Liver (tissue), 9 donors: ENCODE data around the gene HOMEZ. TPM values are rescaled to one million over a fixed set of nuclear protein-coding genes. Genes with fewer than 3 reads are reported as not detected.

Experiments
- DNase-seq: peaks from one replicate; pipeline ENCODE4 v3.0.0-alpha.2; 2017; ENCODE audit warnings: low spot score
- H3K27ac ChIP-seq, 2 donors: one replicate each; pipeline ENCODE4 v1.7.0; 2013; ENCODE audit warnings: inconsistent platforms in 2 of 2, low read length in 2 of 2, control low read depth in 1 of 2, low read depth in 1 of 2, mild to moderate bottlenecking in 1 of 2
- H3K27me3 ChIP-seq, 4 donors: one replicate each; pipeline versions ENCODE4 v1.6.1 to v1.7.0; 2013; ENCODE audit warnings: low read length in 3 of 4, inconsistent platforms in 1 of 4, mild to moderate bottlenecking in 1 of 4, moderate library complexity in 1 of 4; ENCODE audit not compliant: control insufficient read depth in 4 of 4, insufficient read depth in 4 of 4
- H3K36me3 ChIP-seq, 4 donors: one replicate each; pipeline versions ENCODE4 v1.6.1 to v1.7.0; 2013; ENCODE audit warnings: low read length in 3 of 4, mild to moderate bottlenecking in 3 of 4, low read depth in 1 of 4, moderate library complexity in 1 of 4; ENCODE audit not compliant: control insufficient read depth in 4 of 4, insufficient read depth in 3 of 4
- H3K4me1 ChIP-seq, 4 donors: one replicate each; pipeline versions ENCODE4 v1.6.1 to v1.7.0; 2013; ENCODE audit warnings: low read length in 3 of 4, mild to moderate bottlenecking in 3 of 4, moderate library complexity in 1 of 4; ENCODE audit not compliant: control insufficient read depth in 4 of 4, insufficient read depth in 4 of 4
- H3K4me3 ChIP-seq, 3 donors: one replicate each; pipeline versions ENCODE4 v1.6.1 to v1.7.0; 2013; ENCODE audit warnings: low read length in 3 of 3, control low read depth in 1 of 3, low read depth in 1 of 3, mild to moderate bottlenecking in 1 of 3
- H3K9ac ChIP-seq, 2 donors: one replicate each; pipeline ENCODE4 v1.7.0; 2013; ENCODE audit warnings: low read length in 2 of 2, mild to moderate bottlenecking in 2 of 2, moderate library complexity in 2 of 2, control low read depth in 1 of 2, low read depth in 1 of 2
- H3K9me3 ChIP-seq, 4 donors: one replicate each; pipeline versions ENCODE4 v1.6.1 to v1.7.0; 2013; ENCODE audit warnings: low read length in 3 of 4; ENCODE audit not compliant: control insufficient read depth in 4 of 4
- FOXA1 ChIP-seq: IDR thresholded peaks from 2 replicates; pipeline ENCODE4 v1.6.1; 2016; ENCODE audit warnings: antibody characterized with exemption
- FOXA2 ChIP-seq: IDR thresholded peaks from 2 replicates; pipeline ENCODE4 v1.6.1; 2016; ENCODE audit warnings: antibody characterized with exemption
- GABPA ChIP-seq, 2 donors: IDR thresholded peaks in 1 of 2; conservative IDR thresholded peaks in 1 of 2; 2 replicates each; pipeline ENCODE4 v1.6.1; 2016; ENCODE audit warnings: antibody characterized with exemption in 2 of 2, mild to moderate bottlenecking in 1 of 2, moderate library complexity in 1 of 2
- HNF4A ChIP-seq, 2 donors: conservative IDR thresholded peaks; 2 replicates each; pipeline ENCODE4 v1.6.1; 2016; ENCODE audit warnings: antibody characterized with exemption in 2 of 2, mild to moderate bottlenecking in 2 of 2
- HNF4G ChIP-seq: IDR thresholded peaks from 2 replicates; pipeline ENCODE4 v1.6.1; 2016; ENCODE audit warnings: antibody characterized with exemption
- JUND ChIP-seq, 2 donors: IDR thresholded peaks; 2 replicates each; pipeline ENCODE4 v1.6.1; 2016; ENCODE audit warnings: antibody characterized with exemption in 2 of 2
- MAX ChIP-seq: IDR thresholded peaks from 2 replicates; pipeline ENCODE4 v1.6.1; 2016; ENCODE audit warnings: antibody characterized with exemption
- NR2F2 ChIP-seq: IDR thresholded peaks from 2 replicates; pipeline ENCODE4 v1.6.1; 2016; ENCODE audit warnings: antibody characterized with exemption
- RXRA ChIP-seq, 2 donors: IDR thresholded peaks; 2 replicates each; pipeline ENCODE4 v1.6.1; 2017 to 2018; ENCODE audit warnings: antibody characterized with exemption in 2 of 2, mild to moderate bottlenecking in 1 of 2
- SP1 ChIP-seq: IDR thresholded peaks from 2 replicates; pipeline ENCODE4 v1.6.1; 2018; ENCODE audit warnings: antibody characterized with exemption, mild to moderate bottlenecking
- TAF1 ChIP-seq: conservative IDR thresholded peaks from 2 replicates; pipeline ENCODE4 v1.6.1; 2016; ENCODE audit warnings: antibody characterized with exemption, mild to moderate bottlenecking
- YY1 ChIP-seq: IDR thresholded peaks from 2 replicates; pipeline ENCODE4 v1.6.1; 2016; ENCODE audit warnings: antibody characterized with exemption, mild to moderate bottlenecking
- ZBTB33 ChIP-seq: IDR thresholded peaks from 2 replicates; pipeline ENCODE4 v1.6.1; 2016; ENCODE audit warnings: antibody characterized with exemption
- WGBS: extraction: QIAGEN DNeasy Blood & Tissue Kit; methylation state at CpG from one replicate; pipeline ENCODE4 v1.1.7; 2013; 5-methylcytosine and 5-hydroxymethylcytosine counted together
- polyA plus RNA-seq, 2 donors: library from polyadenylated mRNA; stranded (reverse) in 1 of 2; unstranded in 1 of 2; fragments of 200-250 nt in 1 of 2; fragments of >200 nt in 1 of 2; fragmentation: Nextera tagmentation in 1 of 2; extraction: Ambion mirVana in 1 of 2; gene quantifications; one replicate each; pipeline versions ENCODE4 v1.2.1 to v1.2.3, GENCODE V29; 2013 to 2015
- total RNA-seq, 2 donors: library from RNA; depleted of rRNA; stranded (reverse); fragments of >200 nt; gene quantifications; one replicate each; pipeline ENCODE4 v1.2.3, GENCODE V29; 2014
- TF ChIP-seq, protein P1 (sequence below): IDR thresholded peaks from 2 replicates; pipeline ENCODE4 v1.6.1; 2016; ENCODE audit warnings: antibody characterized with exemption
- TF ChIP-seq, protein P2 (sequence below): fragments of 150-350 bp; IDR thresholded peaks from 2 replicates; pipeline ENCODE4 v1.5.1; 2017; ENCODE audit warnings: improper control_type of control experiment, low read depth, low read length; ENCODE audit not compliant: missing input control
- donor health status: healthy.
- donor health status: healthy.
- donor health status: healthy.
- donor health status: healthy.
- donor health status: healthy.

The HOMEZ gene
- total and polyA plus RNA-seq, 4 donors, result 2.8 to 3.5 (median 3.3) TPM

DNA sequence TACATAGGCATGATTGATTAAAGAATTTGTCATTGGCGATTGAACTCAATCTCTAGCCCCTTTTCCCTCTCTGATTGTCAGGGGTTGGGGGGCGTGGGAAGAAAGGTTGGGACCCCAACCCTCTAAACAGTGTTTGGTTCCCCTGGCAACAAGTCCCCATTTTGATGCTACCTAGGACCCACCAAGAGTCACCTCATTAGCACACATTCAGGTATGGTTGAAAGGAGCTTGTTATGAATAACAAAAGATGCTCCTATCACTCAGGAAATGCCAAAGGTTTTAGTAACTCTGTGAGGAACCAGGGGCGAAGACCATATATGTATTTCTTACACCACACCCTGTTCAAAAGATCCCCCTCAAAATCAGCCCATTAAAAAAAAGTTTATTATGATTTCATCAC, 33.9 kb downstream of the HOMEZ start:
- H3K4me3 ChIP-seq, result no peak overlapping the region
- 74% methylated on average over 3 of the region's 3 CpGs for WGBS
- DNase-seq, result no peak
- H3K27ac ChIP-seq, result no peak overlapping the region
- H3K27me3 ChIP-seq, result no peaks in the 10 kb centered on the region
- peaks cover 0 to 13% (median under 1%) of the 10 kb centered on the region in 4 donors for H3K4me1 ChIP-seq
- no peak overlapping the region for H3K9ac ChIP-seq
- H3K36me3 ChIP-seq, result no peaks in the 10 kb centered on the region
- H3K9me3 ChIP-seq, result no peaks in the 10 kb centered on the region
- no peak for TF ChIP-seq SP1
- no peak for TF ChIP-seq HNF4A (conservative IDR thresholded peaks at IDR 0.05)
- no peak for TF ChIP-seq RXRA (IDR thresholded peaks at IDR 0.05)
- TF ChIP-seq YY1, result no peak
- TF ChIP-seq NR2F2, result no peak
- TF ChIP-seq JUND (IDR thresholded peaks at IDR 0.05), result no peak
- TF ChIP-seq GABPA (IDR thresholded peaks at IDR 0.05 in 1 of 2, conservative IDR thresholded peaks at IDR 0.05 in 1 of 2), result no peak
- TF ChIP-seq FOXA2, result no peak

DNA sequence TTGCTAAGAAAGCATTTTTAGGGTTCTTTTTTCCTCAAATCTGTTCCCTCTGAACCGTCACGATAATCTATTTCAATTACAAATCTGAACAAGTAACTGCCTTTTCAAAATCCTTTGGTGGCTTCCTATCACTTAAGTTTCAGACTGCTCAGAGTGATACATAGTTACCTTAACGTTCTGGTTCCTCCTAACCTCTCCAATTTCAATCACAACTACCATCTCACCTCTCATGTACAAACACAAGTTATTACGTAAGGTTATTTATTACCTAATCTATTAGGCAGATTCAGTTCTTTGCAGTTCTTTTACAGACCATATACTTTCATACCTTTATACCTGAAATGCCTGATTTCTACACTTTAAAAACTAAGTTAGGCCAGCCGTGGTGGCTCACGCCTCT, 36.1 kb downstream of the HOMEZ start:
- TF ChIP-seq SP1 (no peak), RXRA (IDR thresholded peaks at IDR 0.05) (peak in 1 of 2 donors; percentile 22)
- WGBS, result 60% methylated on average over 6 of the region's 6 CpGs
- H3K9ac ChIP-seq, result no peak overlapping the region
- no peak overlapping the region for H3K4me3 ChIP-seq
- H3K27me3 ChIP-seq, result no peaks in the 10 kb centered on the region
- H3K36me3 ChIP-seq, result no peaks in the 10 kb centered on the region
- H3K9me3 ChIP-seq, result no peaks in the 10 kb centered on the region
- DNase-seq, result no peak
- peaks cover 1 to 27% (median 6%) of the 10 kb centered on the region in 4 donors for H3K4me1 ChIP-seq
- no peak overlapping the region for H3K27ac ChIP-seq

DNA sequence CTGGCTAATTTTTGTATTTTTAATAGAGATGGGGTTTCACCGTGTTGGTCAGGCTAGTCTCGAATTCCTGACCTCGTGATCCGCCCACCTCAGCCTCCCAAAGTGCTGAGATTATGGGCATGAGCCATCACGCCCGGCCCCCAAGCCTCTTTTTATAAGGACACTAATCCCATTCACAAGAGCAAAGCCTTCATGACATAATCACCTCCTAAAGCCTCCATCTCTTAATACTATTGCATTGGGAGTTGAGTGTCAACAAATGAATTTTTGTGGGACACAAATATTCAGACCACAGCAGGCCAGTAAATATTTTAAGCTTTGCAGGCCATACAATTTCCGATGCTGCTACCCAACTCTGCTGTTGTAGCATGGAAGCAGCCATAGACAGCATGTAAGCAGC, 37.3 kb downstream of the HOMEZ start:
- no peak overlapping the region for H3K4me3 ChIP-seq
- no peaks in the 10 kb centered on the region for H3K36me3 ChIP-seq
- no peak overlapping the region for H3K9ac ChIP-seq
- no peaks in the 10 kb centered on the region for H3K9me3 ChIP-seq
- DNase-seq, result no peak
- H3K27ac ChIP-seq, result no peak overlapping the region
- WGBS, result 96% methylated on average over 7 of the region's 7 CpGs
- TF ChIP-seq HNF4A (conservative IDR thresholded peaks at IDR 0.05) (no peak), FOXA2 (no peak)
- TF ChIP-seq, protein P1, sequence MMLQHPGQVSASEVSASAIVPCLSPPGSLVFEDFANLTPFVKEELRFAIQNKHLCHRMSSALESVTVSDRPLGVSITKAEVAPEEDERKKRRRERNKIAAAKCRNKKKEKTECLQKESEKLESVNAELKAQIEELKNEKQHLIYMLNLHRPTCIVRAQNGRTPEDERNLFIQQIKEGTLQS, result no peak
- H3K27me3 ChIP-seq, result no peaks in the 10 kb centered on the region
- H3K4me1 ChIP-seq, result peaks cover 1 to 32% (median 7%) of the 10 kb centered on the region in 4 donors

- Histone ChIP-seq H3K4me1 (peaks cover 3 to 28% (median 7%) of the 10 kb centered on the region in 4 donors), H3K27ac (no peak overlapping the region), H3K9me3 (no peaks in the 10 kb centered on the region), H3K4me3 (no peak overlapping the region), H3K36me3 (no peaks in the 10 kb centered on the region), H3K27me3 (no peaks in the 10 kb centered on the region), H3K9ac (no peak overlapping the region)
- no peak for DNase-seq
- TF ChIP-seq HNF4G (no peak), RXRA (IDR thresholded peaks at IDR 0.05) (peak in 1 of 2 donors; percentile 45), TAF1 (no peak), FOXA1 (peak; percentile 76), NR2F2 (no peak), JUND (IDR thresholded peaks at IDR 0.05) (no peak), SP1 (peak; percentile 24), YY1 (peak; percentile 33), ZBTB33 (no peak), MAX (peak; percentile 37), GABPA (IDR thresholded peaks at IDR 0.05 in 1 of 2, conservative IDR thresholded peaks at IDR 0.05 in 1 of 2) (no peak), HNF4A (conservative IDR thresholded peaks at IDR 0.05) (peak; percentile 16 to 46), FOXA2 (peak; percentile 89)
- TF ChIP-seq, protein P1, result no peak
- TF ChIP-seq, protein P2, sequence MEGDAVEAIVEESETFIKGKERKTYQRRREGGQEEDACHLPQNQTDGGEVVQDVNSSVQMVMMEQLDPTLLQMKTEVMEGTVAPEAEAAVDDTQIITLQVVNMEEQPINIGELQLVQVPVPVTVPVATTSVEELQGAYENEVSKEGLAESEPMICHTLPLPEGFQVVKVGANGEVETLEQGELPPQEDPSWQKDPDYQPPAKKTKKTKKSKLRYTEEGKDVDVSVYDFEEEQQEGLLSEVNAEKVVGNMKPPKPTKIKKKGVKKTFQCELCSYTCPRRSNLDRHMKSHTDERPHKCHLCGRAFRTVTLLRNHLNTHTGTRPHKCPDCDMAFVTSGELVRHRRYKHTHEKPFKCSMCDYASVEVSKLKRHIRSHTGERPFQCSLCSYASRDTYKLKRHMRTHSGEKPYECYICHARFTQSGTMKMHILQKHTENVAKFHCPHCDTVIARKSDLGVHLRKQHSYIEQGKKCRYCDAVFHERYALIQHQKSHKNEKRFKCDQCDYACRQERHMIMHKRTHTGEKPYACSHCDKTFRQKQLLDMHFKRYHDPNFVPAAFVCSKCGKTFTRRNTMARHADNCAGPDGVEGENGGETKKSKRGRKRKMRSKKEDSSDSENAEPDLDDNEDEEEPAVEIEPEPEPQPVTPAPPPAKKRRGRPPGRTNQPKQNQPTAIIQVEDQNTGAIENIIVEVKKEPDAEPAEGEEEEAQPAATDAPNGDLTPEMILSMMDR, result no peak
Measured at GRCh38 chr14:23245282-23245681, 40.6 kb downstream of the HOMEZ start.
